ENCODE results near the gene LSM6. TPM values are rescaled to one million over a fixed set of nuclear protein-coding genes. Genes with fewer than 3 reads are reported as not detected.

Gene LSM6
- polyA plus RNA-seq, 3 donors: 41.1 to 89.7 (median 66.2) TPM

DNA sequence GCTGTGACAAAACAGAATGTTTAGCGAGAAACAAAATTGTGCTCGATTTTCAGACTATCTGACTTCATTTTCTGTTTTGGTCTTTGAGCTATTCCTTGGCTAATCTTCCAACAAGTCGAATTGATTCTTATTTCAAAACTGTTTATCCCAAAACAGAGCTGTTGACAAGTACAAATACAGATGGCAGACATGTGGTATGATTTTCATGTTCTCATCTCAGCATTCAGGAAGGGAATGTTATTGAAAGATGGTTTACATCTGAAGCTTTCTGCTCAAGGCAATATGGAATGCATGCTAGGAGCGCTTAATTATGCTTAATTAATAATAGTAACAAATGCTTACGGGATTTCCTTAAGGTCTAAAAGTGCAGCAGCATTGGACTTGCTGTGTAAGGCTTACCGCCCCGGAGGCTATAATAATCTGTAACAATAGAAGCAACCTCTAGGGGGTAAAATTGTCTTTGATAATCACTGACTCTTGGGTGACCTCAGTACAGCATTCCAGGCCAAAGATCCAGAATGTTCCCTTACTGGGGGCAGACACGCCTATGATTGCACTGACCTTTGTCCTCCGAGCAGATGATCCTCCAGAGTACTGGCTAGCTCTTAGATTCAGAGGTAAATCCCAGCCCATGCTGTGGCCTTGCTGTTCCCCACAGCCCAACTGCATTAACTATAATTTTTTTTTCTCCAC is 16.4 kb downstream of the LSM6 start:
- intact Hi-C loops (cut with micrococcal nuclease): no loop called here
- no peak overlapping the region for H3K4me3 ChIP-seq (replicated peaks in 1 of 3; ENCODE audit: low read depth in 2 of 3, low read length in 3 of 3)
- H3K27me3 ChIP-seq (ENCODE audit: control insufficient read depth in 2 of 2, insufficient read depth in 2 of 2, low read length in 2 of 2): no peaks in the 10 kb centered on the region
- TF ChIP-seq, protein P1, sequence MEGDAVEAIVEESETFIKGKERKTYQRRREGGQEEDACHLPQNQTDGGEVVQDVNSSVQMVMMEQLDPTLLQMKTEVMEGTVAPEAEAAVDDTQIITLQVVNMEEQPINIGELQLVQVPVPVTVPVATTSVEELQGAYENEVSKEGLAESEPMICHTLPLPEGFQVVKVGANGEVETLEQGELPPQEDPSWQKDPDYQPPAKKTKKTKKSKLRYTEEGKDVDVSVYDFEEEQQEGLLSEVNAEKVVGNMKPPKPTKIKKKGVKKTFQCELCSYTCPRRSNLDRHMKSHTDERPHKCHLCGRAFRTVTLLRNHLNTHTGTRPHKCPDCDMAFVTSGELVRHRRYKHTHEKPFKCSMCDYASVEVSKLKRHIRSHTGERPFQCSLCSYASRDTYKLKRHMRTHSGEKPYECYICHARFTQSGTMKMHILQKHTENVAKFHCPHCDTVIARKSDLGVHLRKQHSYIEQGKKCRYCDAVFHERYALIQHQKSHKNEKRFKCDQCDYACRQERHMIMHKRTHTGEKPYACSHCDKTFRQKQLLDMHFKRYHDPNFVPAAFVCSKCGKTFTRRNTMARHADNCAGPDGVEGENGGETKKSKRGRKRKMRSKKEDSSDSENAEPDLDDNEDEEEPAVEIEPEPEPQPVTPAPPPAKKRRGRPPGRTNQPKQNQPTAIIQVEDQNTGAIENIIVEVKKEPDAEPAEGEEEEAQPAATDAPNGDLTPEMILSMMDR (IDR thresholded peaks at IDR 0.05): no peak
- H3K9me3 ChIP-seq (replicated peaks in 1 of 2; ENCODE audit: control insufficient read depth in 1 of 2, insufficient read depth in 1 of 2, low read length in 2 of 2): no peaks in the 10 kb centered on the region
- H3K4me2 ChIP-seq (replicated peaks; ENCODE audit: extremely low read depth, low read length, poor library complexity, severe bottlenecking): no peak overlapping the region
- H3K9ac ChIP-seq (ENCODE audit: insufficient read depth, low read length, poor library complexity, severe bottlenecking): no peak overlapping the region
- peaks cover 0 to 1% (median 0%) of the 10 kb centered on the region in 7 donors for H3K9me3 Mint-ChIP-seq
- H3K79me2 ChIP-seq (ENCODE audit: insufficient read depth, low read length): no peaks in the 10 kb centered on the region
- H3K27ac Mint-ChIP-seq: peak overlapping the region in 1 of 7 donors; percentile 17
- no peak overlapping the region for H3K27ac ChIP-seq (ENCODE audit: low read depth in 1 of 2, low read length in 2 of 2)
- H3K4me1 Mint-ChIP-seq: no peaks in the 10 kb centered on the region
- H4K20me1 ChIP-seq (ENCODE audit: insufficient read depth, low read length): no peaks in the 10 kb centered on the region
- no peaks in the 10 kb centered on the region for H3K4me1 ChIP-seq (ENCODE audit: control insufficient read depth in 1 of 2, insufficient read depth in 2 of 2, low read length in 2 of 2)
- H3K27me3 Mint-ChIP-seq (ENCODE audit: low read depth in 3 of 3): peaks cover 0 to 1% (median 1%) of the 10 kb centered on the region in 3 donors
- peaks cover 51 to 59% of the 10 kb centered on the region in 2 donors for H3K36me3 ChIP-seq (replicated peaks in 1 of 2; ENCODE audit: control insufficient read depth in 1 of 2, insufficient read depth in 2 of 2, low read length in 2 of 2)
- no peak for DNase-seq
- peaks cover 56 to 63% of the 10 kb centered on the region in 2 donors for H3K36me3 Mint-ChIP-seq
- no peak overlapping the region for H2AFZ ChIP-seq (ENCODE audit: insufficient read depth, low read depth, low read length, poor library complexity, severe bottlenecking)
- 100% methylated on average over 2 of the region's 9 CpGs for WGBS (ENCODE audit: insufficient coverage)
- no peak overlapping the region for H3K4me3 Mint-ChIP-seq

DNA sequence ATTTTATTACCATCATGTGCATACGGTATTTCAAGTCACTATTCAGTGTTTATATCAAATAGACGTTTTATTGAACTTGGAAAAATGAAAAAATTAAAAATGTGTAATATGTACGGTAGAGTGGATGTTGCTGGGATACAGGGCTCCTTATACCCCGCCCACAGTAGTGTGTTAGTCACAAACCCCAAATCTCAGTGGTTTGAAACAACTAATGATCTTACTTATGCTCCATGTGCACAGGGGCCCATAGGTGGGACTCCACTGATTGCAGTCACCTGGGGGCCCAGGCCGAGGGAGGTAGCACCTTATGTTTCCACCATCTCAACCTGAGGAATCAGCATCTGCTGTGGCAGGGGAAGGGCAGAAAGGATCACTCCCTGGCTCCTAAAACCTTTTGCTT is 18.1 kb downstream of the LSM6 start:
- WGBS (ENCODE audit: insufficient coverage): no CpG with 5 or more reads among the region's 5 CpGs
- peaks cover 0 to 1% (median 0%) of the 10 kb centered on the region in 7 donors for H3K9me3 Mint-ChIP-seq
- peaks cover 35 to 42% of the 10 kb centered on the region in 2 donors for H3K36me3 ChIP-seq (replicated peaks in 1 of 2; ENCODE audit: control insufficient read depth in 1 of 2, insufficient read depth in 2 of 2, low read length in 2 of 2)

More for the DNA sequence above, 18.1 kb downstream of the LSM6 start:
- H2AFZ ChIP-seq (ENCODE audit: insufficient read depth, low read depth, low read length, poor library complexity, severe bottlenecking): no peak overlapping the region
- Mint-ChIP-seq H3K36me3 (peaks cover 41 to 46% of the 10 kb centered on the region in 2 donors), H3K27ac (no peak overlapping the region), H3K4me1 (no peaks in the 10 kb centered on the region), H3K27me3 (ENCODE audit: low read depth in 3 of 3) (peaks cover 1 to 7% (median 7%) of the 10 kb centered on the region in 3 donors), H3K4me3 (no peak overlapping the region)
- no peak overlapping the region for H3K4me3 ChIP-seq (replicated peaks in 1 of 3; ENCODE audit: low read depth in 2 of 3, low read length in 3 of 3)
- H3K9me3 ChIP-seq (replicated peaks in 1 of 2; ENCODE audit: control insufficient read depth in 1 of 2, insufficient read depth in 1 of 2, low read length in 2 of 2): no peaks in the 10 kb centered on the region
- H3K79me2 ChIP-seq (ENCODE audit: insufficient read depth, low read length): no peaks in the 10 kb centered on the region
- TF ChIP-seq, protein P1 (IDR thresholded peaks at IDR 0.05): no peak
- H4K20me1 ChIP-seq (ENCODE audit: insufficient read depth, low read length): no peaks in the 10 kb centered on the region
- H3K4me1 ChIP-seq (ENCODE audit: control insufficient read depth in 1 of 2, insufficient read depth in 2 of 2, low read length in 2 of 2): no peaks in the 10 kb centered on the region
- intact Hi-C loops (cut with micrococcal nuclease): no loop called here
- no peaks in the 10 kb centered on the region for H3K27me3 ChIP-seq (ENCODE audit: control insufficient read depth in 2 of 2, insufficient read depth in 2 of 2, low read length in 2 of 2)
- no peak overlapping the region for H3K9ac ChIP-seq (ENCODE audit: insufficient read depth, low read length, poor library complexity, severe bottlenecking)
- H3K27ac ChIP-seq (ENCODE audit: low read depth in 1 of 2, low read length in 2 of 2): no peak overlapping the region
- DNase-seq: no peak
- H3K4me2 ChIP-seq (replicated peaks; ENCODE audit: extremely low read depth, low read length, poor library complexity, severe bottlenecking): no peak overlapping the region

All from CD14-positive monocyte (primary cell).